HFF-Myc (cell line): ENCODE data around the gene FHIT.

Experiments
- DNase-seq: peaks from one replicate; pipeline ENCODE4 v3.0.0-alpha.2; 2011; ENCODE audit warnings: low read depth; ENCODE audit errors: extremely low read depth
- H3K4me3 ChIP-seq: replicated peaks from 2 replicates; pipeline ENCODE4 v1.5.1; 2011; ENCODE audit warnings: low read depth, mild to moderate bottlenecking, control low read depth, low read length
- CTCF ChIP-seq: IDR thresholded peaks from 2 replicates; pipeline ENCODE4 v1.5.1; 2012; ENCODE audit warnings: mild to moderate bottlenecking, low read depth, low read length, control low read depth; ENCODE audit errors: missing control alignments

FHIT gene

GRCh38 chr3:59699648-59700320 lies 1551.5 kb downstream of the FHIT start:
- H3K4me3 ChIP-seq, result no peak overlapping the region
- TF ChIP-seq CTCF, result no peak
- no peak for DNase-seq
